ENCODE data around the gene CERS2. TPM values are rescaled to one million over a fixed set of nuclear protein-coding genes. Genes with fewer than 3 reads are reported as not detected.

The CERS2 gene
- total and polyA plus RNA-seq, 5 donors = 77.3 to 110 (median 90.1) TPM

DNA sequence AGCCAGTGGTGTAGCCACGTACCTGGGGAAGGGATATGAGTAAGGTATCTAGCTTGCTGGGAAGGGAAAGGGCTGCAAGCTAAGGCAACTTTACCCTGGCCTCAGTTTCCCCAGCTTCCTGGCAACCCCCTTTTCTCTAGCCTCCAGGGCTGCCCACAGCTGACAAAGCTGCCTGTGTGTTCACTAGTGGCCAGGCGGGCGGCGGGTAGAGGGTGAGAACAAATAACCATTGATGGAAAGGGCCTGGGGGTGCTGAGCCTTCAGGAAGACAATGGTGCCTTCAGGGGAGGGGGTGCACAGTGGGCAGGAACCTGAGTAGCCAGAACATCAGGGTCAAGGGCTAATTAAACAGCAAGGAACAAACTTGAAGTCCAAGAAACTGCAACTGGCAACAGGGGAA, 6.1 kb downstream of the CERS2 start:
- intact Hi-C loops (cut with DNase I) = no loop called here
- H3K9me3 ChIP-seq (ENCODE audit: control insufficient read depth, low read length) = no peaks in the 10 kb centered on the region
- H3K4me3 ChIP-seq (ENCODE audit: low read length) = no peak overlapping the region
- no peak overlapping the region for H3K27ac ChIP-seq (ENCODE audit: low read length)
- H3K27me3 ChIP-seq (ENCODE audit: control insufficient read depth, insufficient read depth) = no peaks in the 10 kb centered on the region
- DNase-seq = no peak
- peaks cover 23% of the 10 kb centered on the region for H3K4me1 ChIP-seq (ENCODE audit: control insufficient read depth, insufficient read depth, low read length)
- WGBS = 80% methylated on average over 4 of the region's 4 CpGs
- no peak for ATAC-seq

DNA sequence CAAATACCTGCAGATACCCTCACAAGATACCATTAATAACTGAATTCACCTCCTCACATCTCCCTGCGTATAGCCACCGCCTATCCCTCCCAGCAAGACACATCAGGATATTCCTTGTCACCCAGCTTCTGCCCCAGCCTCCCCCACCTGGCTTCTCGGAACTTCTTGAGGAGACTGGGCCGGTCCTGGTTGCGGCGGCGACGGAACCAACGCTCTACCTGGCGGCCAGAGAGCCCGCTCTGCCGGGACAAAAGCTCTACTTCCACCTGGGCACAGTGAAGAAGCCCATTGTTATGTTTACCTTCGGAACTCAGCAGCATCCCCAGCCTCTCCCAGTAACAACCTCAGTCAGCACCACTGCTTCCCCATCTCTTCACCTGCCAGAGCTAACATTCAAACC, 6.7 kb downstream of the CERS2 start:
- Histone ChIP-seq H3K27ac (ENCODE audit: low read length) (no peak overlapping the region), H3K4me3 (ENCODE audit: low read length) (no peak overlapping the region), H3K4me1 (ENCODE audit: control insufficient read depth, insufficient read depth, low read length) (peaks cover 18% of the 10 kb centered on the region), H3K27me3 (ENCODE audit: control insufficient read depth, insufficient read depth) (no peaks in the 10 kb centered on the region), H3K9me3 (ENCODE audit: control insufficient read depth, low read length) (no peaks in the 10 kb centered on the region)
- intact Hi-C loops (cut with DNase I) = no loop called here
- no peak for ATAC-seq
- 97% methylated on average over 13 of the region's 13 CpGs for WGBS
- DNase-seq = no peak

DNA sequence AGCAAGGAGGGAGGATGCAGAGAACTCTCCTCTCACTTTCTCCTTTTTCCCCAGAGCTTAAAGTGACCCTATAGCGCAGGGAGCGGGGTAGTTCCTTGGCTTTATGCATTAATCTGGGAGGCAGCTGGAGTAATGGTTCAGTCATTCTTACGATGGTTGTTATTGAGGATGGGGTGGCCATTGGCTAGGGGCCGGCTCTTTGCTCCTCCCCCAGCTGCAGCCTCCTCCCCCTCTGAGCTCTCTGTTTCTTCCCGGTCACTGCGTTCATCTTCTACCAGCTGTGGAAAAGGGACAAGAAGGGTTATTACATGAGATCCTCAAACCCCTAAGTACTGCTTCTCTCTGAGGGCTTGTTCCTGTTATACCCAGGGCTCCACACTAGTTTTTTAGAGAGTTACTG, 8.6 kb downstream of the CERS2 start:
- Histone ChIP-seq H3K27ac (ENCODE audit: low read length) (no peak overlapping the region), H3K27me3 (ENCODE audit: control insufficient read depth, insufficient read depth) (no peaks in the 10 kb centered on the region), H3K4me3 (ENCODE audit: low read length) (no peak overlapping the region), H3K4me1 (ENCODE audit: control insufficient read depth, insufficient read depth, low read length) (peaks cover 5% of the 10 kb centered on the region), H3K9me3 (ENCODE audit: control insufficient read depth, low read length) (no peaks in the 10 kb centered on the region)
- intact Hi-C loops (cut with DNase I) = no loop called here
- WGBS = 60% methylated on average over 6 of the region's 6 CpGs
- ATAC-seq = no peak
- no peak for DNase-seq

DNA sequence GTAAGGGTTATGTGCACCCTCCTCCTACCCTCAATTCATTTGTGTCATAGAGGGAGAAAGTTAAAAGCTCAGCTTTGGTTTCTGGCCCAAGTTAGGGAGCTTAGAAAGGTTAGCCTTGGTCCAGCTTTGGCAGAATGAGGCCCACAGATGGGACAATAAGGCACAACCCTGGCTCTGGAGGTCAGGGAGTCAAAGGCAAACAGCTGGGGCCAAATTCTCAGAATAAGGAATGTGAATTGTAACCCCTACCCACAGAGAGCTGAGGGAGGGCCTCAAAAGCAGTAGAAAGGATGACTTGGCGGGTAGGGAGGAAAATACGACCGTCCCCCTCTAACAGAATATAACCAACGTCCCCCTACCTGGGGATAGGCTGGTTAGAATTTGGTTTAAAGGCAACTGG, 9.0 kb downstream of the CERS2 start:
- no peaks in the 10 kb centered on the region for H3K27me3 ChIP-seq (ENCODE audit: control insufficient read depth, insufficient read depth)
- no peaks in the 10 kb centered on the region for H3K9me3 ChIP-seq (ENCODE audit: control insufficient read depth, low read length)
- DNase-seq = no peak
- peaks cover under 1% of the 10 kb centered on the region for H3K4me1 ChIP-seq (ENCODE audit: control insufficient read depth, insufficient read depth, low read length)
- H3K27ac ChIP-seq (ENCODE audit: low read length) = no peak overlapping the region
- no peak for ATAC-seq
- H3K4me3 ChIP-seq (ENCODE audit: low read length) = no peak overlapping the region
- WGBS = 90% methylated on average over 4 of the region's 4 CpGs
- intact Hi-C loops (cut with DNase I) = loop anchor here in 1 of 4 donors (2.0 kb wide), 1 partner anchor 23 kb away; no protein-coding TSS in a partner anchor

DNA sequence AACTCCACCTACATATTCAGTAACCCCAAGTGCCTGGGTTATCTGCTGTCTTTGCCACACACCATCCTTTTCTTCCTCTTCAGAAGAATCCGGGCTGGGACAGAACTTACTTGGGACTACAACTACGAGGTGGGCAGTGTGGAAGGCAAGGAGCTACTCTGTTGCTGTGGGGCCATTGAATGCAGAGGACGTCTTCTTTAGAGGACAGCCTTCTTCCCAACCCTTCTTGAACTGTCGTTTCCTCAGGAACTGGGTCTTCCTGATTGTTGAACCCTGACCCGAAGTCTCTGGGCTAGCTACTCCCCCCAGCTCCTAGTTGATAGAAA, 10.5 kb downstream of the CERS2 start:
- 70% methylated on average over 5 of the region's 5 CpGs for WGBS
- Histone ChIP-seq H3K27me3 (ENCODE audit: control insufficient read depth, insufficient read depth) (no peaks in the 10 kb centered on the region), H3K4me1 (ENCODE audit: control insufficient read depth, insufficient read depth, low read length) (no peaks in the 10 kb centered on the region), H3K9me3 (ENCODE audit: control insufficient read depth, low read length) (no peaks in the 10 kb centered on the region), H3K4me3 (ENCODE audit: low read length) (no peak overlapping the region), H3K27ac (ENCODE audit: low read length) (no peak overlapping the region)
- intact Hi-C loops (cut with DNase I) = loop anchor here in 1 of 4 donors (2.0 kb wide), 1 partner anchor 21 kb away; no protein-coding TSS in a partner anchor
- DNase-seq (no peak), ATAC-seq (no peak)

DNA sequence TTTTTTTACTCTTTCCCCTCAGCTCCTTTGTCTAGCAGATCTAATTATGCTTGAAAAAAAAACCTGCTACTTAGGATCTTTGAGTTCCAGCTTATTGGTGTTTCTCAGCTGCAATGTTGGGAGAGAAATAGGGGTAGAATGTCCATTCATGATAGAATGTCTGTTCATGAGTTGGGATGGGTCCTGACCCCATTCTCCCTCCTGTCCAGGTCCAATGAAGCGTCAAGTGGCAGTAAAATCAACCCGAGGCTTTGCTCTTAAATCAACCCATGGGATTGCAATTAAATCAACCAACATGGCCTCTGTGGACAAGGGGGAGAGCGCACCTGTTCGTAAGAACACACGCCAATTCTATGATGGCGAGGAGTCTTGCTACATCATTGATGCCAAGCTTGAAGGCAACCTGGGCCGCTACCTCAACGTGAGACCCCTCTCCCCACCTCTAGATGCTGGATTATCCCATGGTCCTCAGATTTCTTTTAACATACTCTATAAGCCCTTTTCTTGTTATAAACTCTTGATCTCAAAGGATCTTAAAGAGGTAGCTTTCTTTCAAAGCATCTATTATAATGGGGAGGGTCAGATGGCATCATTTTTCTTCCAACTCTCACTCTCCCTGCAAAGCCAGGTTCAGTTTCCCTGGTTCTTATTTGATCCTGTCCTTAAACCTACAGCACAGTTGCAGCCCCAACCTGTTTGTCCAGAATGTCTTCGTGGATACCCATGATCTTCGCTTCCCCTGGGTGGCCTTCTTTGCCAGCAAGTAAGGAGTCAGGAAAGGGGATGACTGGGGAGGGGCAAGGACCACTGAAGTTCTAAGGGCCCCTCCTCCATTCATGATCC, 11.1 kb downstream of the CERS2 start:
- Histone ChIP-seq H3K27me3 (ENCODE audit: control insufficient read depth, insufficient read depth) (no peaks in the 10 kb centered on the region), H3K4me3 (ENCODE audit: low read length) (no peak overlapping the region), H3K27ac (ENCODE audit: low read length) (no peak overlapping the region), H3K4me1 (ENCODE audit: control insufficient read depth, insufficient read depth, low read length) (no peaks in the 10 kb centered on the region), H3K9me3 (ENCODE audit: control insufficient read depth, low read length) (no peaks in the 10 kb centered on the region)
- ATAC-seq (no peak), DNase-seq (no peak)
- intact Hi-C loops (cut with DNase I) = loop anchor here in 1 of 4 donors (2.0 kb wide), 1 partner anchor 21 kb away; no protein-coding TSS in a partner anchor
- WGBS = 90% methylated on average over 10 of the region's 10 CpGs

DNA sequence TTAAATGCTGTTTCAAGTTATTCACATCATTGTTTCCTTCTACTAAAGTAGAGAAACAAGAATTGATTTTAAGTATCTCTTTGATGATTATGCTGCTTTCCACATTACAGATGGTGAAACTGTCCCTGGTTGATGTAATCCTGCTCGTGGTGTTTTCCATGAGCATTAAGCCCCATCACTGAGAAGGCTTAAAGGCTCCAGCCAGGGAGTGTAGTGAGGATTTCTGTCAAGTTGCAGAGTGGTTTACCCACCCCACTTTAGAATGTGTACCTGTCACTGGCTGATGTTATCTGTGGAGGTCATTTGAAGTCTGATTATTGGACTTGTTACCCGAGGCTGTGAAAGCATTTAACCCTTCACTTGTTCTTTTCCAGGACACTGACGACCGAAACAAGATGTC, 12.9 kb downstream of the CERS2 start:
- Histone ChIP-seq H3K4me3 (ENCODE audit: low read length) (no peak overlapping the region), H3K27me3 (ENCODE audit: control insufficient read depth, insufficient read depth) (no peaks in the 10 kb centered on the region), H3K4me1 (ENCODE audit: control insufficient read depth, insufficient read depth, low read length) (no peaks in the 10 kb centered on the region), H3K9me3 (ENCODE audit: control insufficient read depth, low read length) (no peaks in the 10 kb centered on the region), H3K27ac (ENCODE audit: low read length) (no peak overlapping the region)
- no peak for ATAC-seq
- WGBS = 66% methylated on average over 4 of the region's 4 CpGs
- intact Hi-C loops (cut with DNase I) = no loop called here
- no peak for DNase-seq

DNA sequence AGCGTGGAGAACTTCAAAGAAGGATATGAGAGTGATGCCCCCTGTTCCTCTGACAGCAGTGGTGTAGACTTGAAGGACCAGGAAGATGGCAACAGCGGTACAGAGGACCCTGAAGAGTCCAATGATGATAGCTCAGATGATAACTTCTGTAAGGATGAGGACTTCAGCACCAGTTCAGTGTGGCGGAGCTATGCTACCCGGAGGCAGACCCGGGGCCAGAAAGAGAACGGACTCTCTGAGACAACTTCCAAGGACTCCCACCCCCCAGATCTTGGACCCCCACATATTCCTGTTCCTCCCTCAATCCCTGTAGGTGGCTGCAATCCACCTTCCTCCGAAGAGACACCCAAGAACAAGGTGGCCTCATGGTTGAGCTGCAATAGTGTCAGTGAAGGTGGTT, 14.0 kb downstream of the CERS2 start:
- no peak for ATAC-seq
- DNase-seq = no peak
- no peaks in the 10 kb centered on the region for H3K27me3 ChIP-seq (ENCODE audit: control insufficient read depth, insufficient read depth)
- no peaks in the 10 kb centered on the region for H3K4me1 ChIP-seq (ENCODE audit: control insufficient read depth, insufficient read depth, low read length)
- 96% methylated on average over 7 of the region's 7 CpGs for WGBS
- no peaks in the 10 kb centered on the region for H3K9me3 ChIP-seq (ENCODE audit: control insufficient read depth, low read length)
- H3K4me3 ChIP-seq (ENCODE audit: low read length) = no peak overlapping the region
- no peak overlapping the region for H3K27ac ChIP-seq (ENCODE audit: low read length)
- intact Hi-C loops (cut with DNase I) = no loop called here

DNA sequence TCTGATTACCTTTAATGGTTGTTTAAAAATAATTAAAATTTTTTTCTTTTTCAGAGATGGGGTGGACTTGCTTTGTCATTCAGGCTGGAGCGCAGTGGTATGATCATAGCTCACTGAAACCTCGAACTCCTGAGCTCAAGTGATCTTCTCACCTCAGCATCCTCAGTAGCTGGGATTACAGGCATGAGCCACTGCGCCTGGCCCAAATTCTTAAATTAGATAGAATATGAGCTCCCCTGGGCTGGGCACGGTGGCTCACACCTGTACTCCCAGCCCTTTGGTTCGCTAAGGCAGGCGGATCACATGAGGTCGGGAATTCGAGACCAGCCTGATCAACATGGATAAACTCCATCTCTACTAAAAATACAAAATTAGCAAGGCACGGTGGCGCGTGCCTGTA, 17.0 kb downstream of the CERS2 start:
- DNase-seq = no peak
- no peak overlapping the region for H3K4me3 ChIP-seq (ENCODE audit: low read length)
- intact Hi-C loops (cut with DNase I) = no loop called here
- WGBS = 97% methylated on average over 11 of the region's 11 CpGs
- H3K27me3 ChIP-seq (ENCODE audit: control insufficient read depth, insufficient read depth) = no peaks in the 10 kb centered on the region
- no peak overlapping the region for H3K27ac ChIP-seq (ENCODE audit: low read length)
- no peaks in the 10 kb centered on the region for H3K9me3 ChIP-seq (ENCODE audit: control insufficient read depth, low read length)
- ATAC-seq = no peak
- no peaks in the 10 kb centered on the region for H3K4me1 ChIP-seq (ENCODE audit: control insufficient read depth, insufficient read depth, low read length)

DNA sequence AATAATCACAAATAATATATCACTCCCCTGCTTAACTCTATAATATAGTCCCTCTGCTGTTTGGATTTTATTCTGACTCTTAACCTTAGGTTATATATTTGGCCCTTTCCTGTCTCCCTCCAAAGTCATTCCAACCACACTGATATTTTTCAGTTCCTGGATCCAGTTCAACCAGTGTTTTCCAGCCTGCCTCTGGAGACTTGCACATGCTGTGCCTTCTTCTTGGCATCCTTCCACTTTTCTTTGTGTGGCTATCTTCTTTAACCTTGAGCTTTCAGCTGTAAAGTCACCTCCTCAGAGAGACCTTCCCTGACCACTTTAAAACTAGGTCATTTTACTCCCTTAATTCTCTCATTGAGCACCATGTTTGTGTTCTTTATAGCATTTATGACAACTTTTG, 19.4 kb downstream of the CERS2 start:
- Histone ChIP-seq H3K27me3 (ENCODE audit: control insufficient read depth, insufficient read depth) (no peaks in the 10 kb centered on the region), H3K27ac (ENCODE audit: low read length) (no peak overlapping the region), H3K4me1 (ENCODE audit: control insufficient read depth, insufficient read depth, low read length) (no peaks in the 10 kb centered on the region), H3K9me3 (ENCODE audit: control insufficient read depth, low read length) (no peaks in the 10 kb centered on the region), H3K4me3 (ENCODE audit: low read length) (no peak overlapping the region)
- DNase-seq (no peak), ATAC-seq (no peak)
- intact Hi-C loops (cut with DNase I) = no loop called here

DNA sequence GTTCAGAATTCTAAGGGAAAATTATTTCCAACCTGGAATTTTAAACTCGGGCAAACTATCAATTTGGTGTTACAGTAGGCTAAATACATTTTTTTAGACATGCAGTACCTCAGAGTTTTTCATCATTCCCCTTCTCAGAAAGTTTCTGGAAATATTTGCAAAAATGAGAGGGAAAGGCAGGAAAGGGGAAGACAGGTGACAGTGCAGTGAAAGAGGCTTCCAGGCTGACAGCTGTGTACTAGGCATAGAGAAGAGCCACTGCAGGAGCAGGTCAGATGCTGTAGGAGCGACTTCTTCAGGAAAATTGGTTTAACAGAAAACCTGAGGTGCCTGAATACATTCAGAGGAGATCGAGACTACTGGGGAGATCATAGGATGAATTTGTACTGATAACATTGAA, 19.9 kb downstream of the CERS2 start:
- Histone ChIP-seq H3K27me3 (ENCODE audit: control insufficient read depth, insufficient read depth) (no peaks in the 10 kb centered on the region), H3K9me3 (ENCODE audit: control insufficient read depth, low read length) (no peaks in the 10 kb centered on the region), H3K4me1 (ENCODE audit: control insufficient read depth, insufficient read depth, low read length) (no peaks in the 10 kb centered on the region), H3K4me3 (ENCODE audit: low read length) (no peak overlapping the region), H3K27ac (ENCODE audit: low read length) (no peak overlapping the region)
- DNase-seq (no peak), ATAC-seq (no peak)
- 92% methylated on average over 3 of the region's 3 CpGs for whole genome bisulfite sequencing
- intact Hi-C loops (cut with DNase I) = no loop called here

DNA sequence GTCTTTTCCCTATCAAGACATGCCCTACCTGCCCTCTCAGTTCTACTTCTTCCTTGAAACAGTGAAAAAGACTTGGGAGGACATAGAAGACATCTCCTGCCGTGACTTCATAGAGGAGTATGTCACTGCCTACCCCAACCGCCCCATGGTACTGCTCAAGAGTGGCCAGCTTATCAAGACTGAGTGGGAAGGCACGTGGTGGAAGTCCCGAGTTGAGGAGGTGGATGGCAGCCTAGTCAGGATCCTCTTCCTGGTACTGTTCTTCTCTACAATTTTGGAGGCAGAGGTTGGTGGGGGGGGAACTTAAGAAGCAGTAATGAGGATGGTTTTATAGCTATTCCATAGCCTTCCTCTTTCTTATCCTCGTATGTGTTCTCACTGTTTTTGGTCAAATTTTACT, 29.8 kb downstream of the CERS2 start:
- Histone ChIP-seq H3K27ac (ENCODE audit: low read length) (no peak overlapping the region), H3K4me1 (ENCODE audit: control insufficient read depth, insufficient read depth, low read length) (no peaks in the 10 kb centered on the region), H3K27me3 (ENCODE audit: control insufficient read depth, insufficient read depth) (no peaks in the 10 kb centered on the region), H3K9me3 (ENCODE audit: control insufficient read depth, low read length) (no peaks in the 10 kb centered on the region), H3K4me3 (ENCODE audit: low read length) (no peak overlapping the region)
- no peak for DNase-seq
- WGBS = 78% methylated on average over 5 of the region's 5 CpGs
- intact Hi-C loops (cut with DNase I) = no loop called here
- ATAC-seq = no peak

All from right cardiac atrium (tissue), 5 donors.